GM21529 (cell line): Measurements from ENCODE around the gene FABP1.

ENCODE experiments used
- ATAC-seq: cut with Tn5 transposase; IDR thresholded peaks from one replicate; pipeline ENCODE4 v1.9.1; 2021; ENCODE audit not compliant: unreplicated experiment

Gene FABP1

DNA sequence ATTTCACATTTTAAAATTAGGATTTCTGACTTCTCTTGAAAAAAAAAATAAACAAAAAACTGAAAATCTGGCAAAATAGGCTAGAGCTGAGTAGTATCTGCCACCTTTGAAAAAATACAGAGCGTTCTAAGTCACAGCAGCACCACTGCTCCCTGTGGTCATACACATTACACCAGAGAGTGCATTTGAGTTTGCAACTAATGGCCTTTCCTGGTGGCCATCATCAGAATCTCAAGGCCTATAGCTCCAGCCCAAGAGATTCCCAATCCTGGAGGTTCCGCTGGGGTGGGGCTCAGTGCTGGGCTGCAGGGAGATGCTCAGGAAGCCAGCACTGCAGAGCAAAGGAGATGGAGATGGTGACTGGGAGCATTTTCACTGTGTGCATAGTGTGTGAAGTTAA, 42.8 kb downstream of the FABP1 start:
- no peak for ATAC-seq

DNA sequence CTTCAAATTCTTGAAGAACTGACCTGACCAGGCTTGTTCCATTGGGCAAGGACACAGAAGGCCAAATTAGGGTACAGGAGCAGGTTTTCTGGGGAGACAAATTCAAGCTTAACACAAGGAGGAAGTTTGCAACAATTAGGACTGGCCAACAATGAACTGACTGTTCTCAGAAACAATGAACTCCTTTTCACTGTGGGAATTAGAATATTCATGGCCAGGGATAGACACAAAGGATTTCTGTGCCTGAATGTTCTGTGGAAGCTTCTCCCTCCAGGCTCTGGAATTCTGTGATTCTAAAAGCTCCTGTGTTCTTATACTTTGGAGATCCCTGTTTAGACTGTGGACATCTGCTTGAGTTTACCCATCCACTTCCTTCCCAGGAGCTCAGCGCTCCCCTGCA, 45.1 kb downstream of the FABP1 start:
- ATAC-seq: no peak

- no peak for ATAC-seq
These were observed 45.8 kb downstream of the FABP1 start for GRCh38 chr2:88081924-88082608.

DNA sequence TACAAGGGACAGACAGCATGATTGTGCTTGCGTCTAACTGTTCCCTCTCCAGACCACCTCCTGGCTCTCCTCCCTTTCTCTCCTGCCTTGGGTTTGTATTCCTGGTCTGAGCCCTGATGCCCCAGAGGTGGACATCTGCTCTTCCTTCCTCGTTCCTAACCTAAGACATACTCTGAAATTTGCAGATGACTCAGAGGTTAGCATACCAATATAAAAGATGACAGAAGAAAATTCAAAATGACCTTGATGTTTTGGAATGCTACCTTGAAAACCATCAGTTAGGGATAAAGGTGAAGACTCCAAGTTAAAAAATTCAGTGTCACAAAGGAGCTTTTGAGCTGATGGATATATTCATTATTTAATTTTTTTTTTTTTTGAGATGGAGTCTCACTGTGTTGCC, 47.3 kb downstream of the FABP1 start:
- no peak for ATAC-seq

- ATAC-seq: no peak
These were observed 49.2 kb downstream of the FABP1 start for GRCh38 chr2:88078643-88079172.

- ATAC-seq: no peak
These were observed 50.8 kb downstream of the FABP1 start for GRCh38 chr2:88077080-88077479.

DNA sequence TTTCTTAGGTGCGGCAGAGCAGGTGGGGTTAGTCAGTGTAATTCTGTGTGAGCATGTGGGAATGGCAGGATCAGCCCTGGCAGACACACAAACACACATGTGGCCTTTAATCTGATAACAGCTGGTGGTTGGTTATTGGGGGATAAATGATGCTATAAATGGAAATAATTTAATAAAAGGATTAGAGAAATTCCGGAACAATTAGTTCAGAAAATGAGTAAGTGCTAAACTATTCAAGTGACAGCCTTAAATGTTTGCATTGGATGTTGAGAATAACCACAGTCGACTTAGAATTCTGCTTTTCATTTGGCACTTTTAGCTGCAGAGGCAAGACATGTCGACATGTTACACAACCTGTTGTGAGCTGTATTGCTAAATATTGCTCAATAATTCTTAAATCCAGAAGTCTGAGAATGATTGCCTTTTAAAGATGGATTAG, 53.0 kb downstream of the FABP1 start:
- no peak for ATAC-seq

DNA sequence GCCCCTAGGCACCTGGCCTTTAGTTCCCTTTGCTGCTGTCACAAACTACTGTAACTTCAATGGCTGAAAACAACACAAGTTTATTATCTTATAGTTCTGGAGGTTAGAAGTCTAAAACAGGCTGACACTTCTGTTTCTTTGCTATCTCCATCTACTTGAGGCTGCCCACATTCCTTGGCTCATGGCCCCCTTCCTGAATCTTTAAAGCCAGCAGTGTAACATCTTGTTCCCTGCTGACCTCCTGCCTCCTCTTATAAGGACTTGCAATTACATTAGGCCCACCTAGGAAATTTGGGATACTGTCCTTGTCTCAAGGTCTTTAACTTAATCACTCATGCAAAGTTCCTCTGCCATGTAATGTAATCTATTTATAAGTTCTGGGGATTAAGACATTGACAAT, 53.7 kb downstream of the FABP1 start:
- no peak for ATAC-seq
